Mucosa of descending colon (tissue), 3 donors: ENCODE results near the gene LRP5. TPM values are rescaled to one million over a fixed set of nuclear protein-coding genes. Genes with fewer than 3 reads are reported as not detected.

Source experiments
- ATAC-seq: fragments of 200-7000 bp; cut with Tn5 transposase; one replicate; pipeline ENCODE4 v1.9.1; 2020; ENCODE audit warnings: mild to moderate bottlenecking, moderate library complexity
- DNase-seq, 3 donors: peaks; one replicate each; pipeline ENCODE4 v3.0.0-alpha.2; 2020
- H3K36me3 ChIP-seq: fragments of 200-600 bp; one replicate; pipeline ENCODE4 v1.8.0; 2021; ENCODE audit warnings: low read depth, mild to moderate bottlenecking
- H3K4me1 ChIP-seq: fragments of 200-600 bp; one replicate; pipeline ENCODE4 v1.8.0; 2021; ENCODE audit warnings: low read depth, mild to moderate bottlenecking
- H3K4me3 ChIP-seq: fragments of 200-600 bp; one replicate; pipeline ENCODE4 v1.8.0; 2021; ENCODE audit warnings: mild to moderate bottlenecking
- H3K9me3 ChIP-seq: fragments of 200-600 bp; one replicate; pipeline ENCODE4 v1.8.0; 2021; ENCODE audit warnings: mild to moderate bottlenecking
- intact Hi-C, 2 donors: fragments of 100-400 bp; cut with DNase I in 1 of 2; cut with micrococcal nuclease in 1 of 2; formaldehyde crosslinking; loops; one replicate each; pipeline versions ENCODE4 v1.11.0 to v1.11.1; 2022; cut with DNase I, micrococcal nuclease
- total RNA-seq, 3 donors: library from RNA; stranded (reverse); fragmentation: NEBNext Ultra II Directional in 2 of 3; extraction: Animal tissue kit (Norgen Biotek cat#: 25700) in 2 of 3; gene quantifications; one replicate each; pipeline versions ENCODE4 v1.2.1 to v1.2.4, GENCODE V29; 2021 to 2023
- TF ChIP-seq, protein P1 (sequence below): fragments of 200-600 bp; IDR thresholded peaks from one replicate; pipeline ENCODE4 v1.8.0; 2022; ENCODE audit warnings: antibody characterized with exemption, mild to moderate bottlenecking
- donor health status: DM: no; HTN: no; CAD: no; lungs with moderate emphysema.
- donor health status: DM: no; HTN: no; CAD: no.
- donor health status: DM: no; HTN: yes; CAD: no.

LRP5 gene
- total RNA-seq, 3 donors from 2014 or later, result 83.7 to 113 (median 103) TPM

DNA sequence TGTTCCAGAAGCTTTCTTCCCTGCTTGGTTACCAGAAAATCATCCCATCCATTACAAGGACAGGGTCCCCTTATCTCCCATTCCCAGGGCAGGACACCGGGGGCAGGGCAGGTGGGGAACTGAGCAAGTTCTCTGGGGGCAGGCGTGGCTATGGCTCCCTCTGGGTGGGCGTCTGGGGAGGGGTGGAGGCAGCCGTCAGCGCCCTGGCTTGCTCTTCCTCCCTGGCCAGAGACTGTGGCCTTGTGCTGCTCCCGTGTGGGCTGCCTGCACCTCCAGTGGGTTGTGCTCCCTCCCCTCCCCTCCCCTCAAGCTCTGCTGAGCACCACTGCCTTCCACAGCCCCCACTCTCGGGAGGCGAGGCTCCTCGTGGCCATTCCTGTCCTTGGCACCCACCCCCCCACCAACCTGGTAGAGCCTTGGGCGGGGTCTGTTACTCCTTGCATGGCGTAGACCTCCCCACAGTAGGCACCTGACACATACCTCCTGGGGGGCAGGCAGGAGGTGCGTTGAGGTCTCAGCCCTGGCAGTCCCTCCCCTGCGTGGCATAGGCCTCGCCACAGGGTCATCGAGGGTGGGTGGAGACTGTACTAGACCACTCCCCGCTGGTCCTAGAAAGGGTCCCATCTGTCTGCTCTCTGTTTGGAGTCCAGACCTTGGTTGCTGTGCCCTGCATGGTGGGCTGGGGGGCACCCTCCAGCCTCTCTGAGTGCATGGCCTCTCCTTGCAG is 123.9 kb downstream of the LRP5 start:
- Histone ChIP-seq H3K4me1 (no peaks in the 10 kb centered on the region), H3K9me3 (no peaks in the 10 kb centered on the region), H3K4me3 (no peak overlapping the region), H3K36me3 (peaks cover 7% of the 10 kb centered on the region)
- intact Hi-C loops, result no loop called here
- no peak for ATAC-seq
- TF ChIP-seq, protein P1, sequence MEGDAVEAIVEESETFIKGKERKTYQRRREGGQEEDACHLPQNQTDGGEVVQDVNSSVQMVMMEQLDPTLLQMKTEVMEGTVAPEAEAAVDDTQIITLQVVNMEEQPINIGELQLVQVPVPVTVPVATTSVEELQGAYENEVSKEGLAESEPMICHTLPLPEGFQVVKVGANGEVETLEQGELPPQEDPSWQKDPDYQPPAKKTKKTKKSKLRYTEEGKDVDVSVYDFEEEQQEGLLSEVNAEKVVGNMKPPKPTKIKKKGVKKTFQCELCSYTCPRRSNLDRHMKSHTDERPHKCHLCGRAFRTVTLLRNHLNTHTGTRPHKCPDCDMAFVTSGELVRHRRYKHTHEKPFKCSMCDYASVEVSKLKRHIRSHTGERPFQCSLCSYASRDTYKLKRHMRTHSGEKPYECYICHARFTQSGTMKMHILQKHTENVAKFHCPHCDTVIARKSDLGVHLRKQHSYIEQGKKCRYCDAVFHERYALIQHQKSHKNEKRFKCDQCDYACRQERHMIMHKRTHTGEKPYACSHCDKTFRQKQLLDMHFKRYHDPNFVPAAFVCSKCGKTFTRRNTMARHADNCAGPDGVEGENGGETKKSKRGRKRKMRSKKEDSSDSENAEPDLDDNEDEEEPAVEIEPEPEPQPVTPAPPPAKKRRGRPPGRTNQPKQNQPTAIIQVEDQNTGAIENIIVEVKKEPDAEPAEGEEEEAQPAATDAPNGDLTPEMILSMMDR, result no peak
- DNase-seq, result no peak

DNA sequence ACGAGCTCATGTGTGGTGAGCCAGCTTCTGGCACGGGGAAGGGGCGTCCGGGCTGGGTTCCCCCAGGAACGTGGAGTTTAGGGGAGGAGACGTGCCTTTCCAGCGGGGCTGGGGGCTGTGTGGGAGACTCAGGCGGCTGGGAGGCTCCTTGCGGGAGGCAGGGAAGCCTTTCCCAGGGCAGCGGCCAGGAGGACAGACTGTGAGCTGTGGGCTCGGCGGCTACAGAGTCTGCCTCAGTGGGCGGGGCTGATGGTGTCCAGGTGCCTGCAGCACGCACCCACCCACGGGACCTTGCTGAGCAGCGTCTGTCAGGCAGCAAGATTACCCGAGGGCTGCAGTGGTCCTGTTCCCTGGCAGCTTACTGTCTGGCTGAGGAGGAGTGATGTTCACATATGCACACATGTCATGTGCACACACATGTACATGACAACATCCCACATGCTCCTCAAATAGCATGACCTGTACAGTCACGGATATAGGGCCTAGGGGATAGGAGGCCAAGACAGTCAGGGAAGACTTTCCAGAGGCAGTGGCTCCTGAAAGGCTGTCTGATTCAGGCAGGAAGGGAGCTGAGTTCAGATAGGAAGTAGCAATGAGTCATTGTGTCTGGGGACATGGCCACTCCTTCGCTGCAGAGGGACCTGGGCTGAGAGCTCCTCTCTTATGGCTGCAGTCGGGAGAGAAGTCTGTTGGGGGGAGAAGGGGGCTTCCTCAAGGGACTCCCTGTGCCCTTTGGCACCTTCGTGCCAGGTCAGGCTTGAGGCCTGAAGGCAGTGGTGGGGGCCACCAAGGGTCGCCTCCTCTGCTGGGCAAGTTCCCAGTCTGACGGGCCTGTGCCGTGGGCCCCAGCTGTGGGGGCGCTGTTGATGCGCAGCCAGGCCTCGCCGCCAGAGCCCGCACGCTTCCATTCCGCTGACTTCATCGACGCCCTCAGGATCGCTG is 124.9 kb downstream of the LRP5 start:
- intact Hi-C loops, result no loop called here
- no peaks in the 10 kb centered on the region for H3K4me1 ChIP-seq
- no peak for DNase-seq
- peak; percentile 60 for ATAC-seq
- TF ChIP-seq, protein P1, result no peak
- peaks cover 8% of the 10 kb centered on the region for H3K36me3 ChIP-seq
- H3K4me3 ChIP-seq, result no peak overlapping the region
- H3K9me3 ChIP-seq, result no peaks in the 10 kb centered on the region

DNA sequence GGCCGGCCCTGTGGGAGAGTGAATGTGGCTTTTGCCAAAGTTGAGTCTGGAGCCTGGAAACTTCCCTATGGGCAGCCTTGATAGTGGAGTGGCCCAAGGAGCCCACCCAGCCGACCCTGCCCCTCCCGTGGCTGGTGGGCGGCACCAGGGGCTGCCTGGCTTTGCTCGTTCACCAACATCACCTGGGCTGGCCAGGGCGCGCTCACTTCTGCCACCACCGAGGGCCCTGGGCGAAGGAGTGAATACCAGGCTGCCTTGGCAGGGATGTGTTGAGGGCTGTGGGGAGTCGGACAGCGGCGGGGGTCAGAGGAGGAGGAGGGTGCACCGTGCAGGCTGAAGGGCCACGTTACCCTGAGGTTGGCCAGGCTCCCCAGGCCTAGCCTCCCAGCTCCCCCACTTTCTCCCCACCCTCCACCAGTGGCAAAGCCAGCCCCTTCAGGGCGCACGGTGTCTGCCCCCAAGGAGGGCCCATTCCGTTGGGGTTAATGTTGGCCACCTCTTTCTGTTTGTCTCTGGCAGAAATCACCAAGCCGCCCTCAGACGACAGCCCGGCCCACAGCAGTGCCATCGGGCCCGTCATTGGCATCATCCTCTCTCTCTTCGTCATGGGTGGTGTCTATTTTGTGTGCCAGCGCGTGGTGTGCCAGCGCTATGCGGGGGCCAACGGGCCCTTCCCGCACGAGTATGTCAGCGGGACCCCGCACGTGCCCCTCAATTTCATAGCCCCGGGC is 125.7 kb downstream of the LRP5 start:
- H3K9me3 ChIP-seq, result no peaks in the 10 kb centered on the region
- DNase-seq (no peak), ATAC-seq (no peak)
- intact Hi-C loops, result no loop called here
- peaks cover 8% of the 10 kb centered on the region for H3K36me3 ChIP-seq
- no peaks in the 10 kb centered on the region for H3K4me1 ChIP-seq
- TF ChIP-seq, protein P1, result no peak
- no peak overlapping the region for H3K4me3 ChIP-seq

DNA sequence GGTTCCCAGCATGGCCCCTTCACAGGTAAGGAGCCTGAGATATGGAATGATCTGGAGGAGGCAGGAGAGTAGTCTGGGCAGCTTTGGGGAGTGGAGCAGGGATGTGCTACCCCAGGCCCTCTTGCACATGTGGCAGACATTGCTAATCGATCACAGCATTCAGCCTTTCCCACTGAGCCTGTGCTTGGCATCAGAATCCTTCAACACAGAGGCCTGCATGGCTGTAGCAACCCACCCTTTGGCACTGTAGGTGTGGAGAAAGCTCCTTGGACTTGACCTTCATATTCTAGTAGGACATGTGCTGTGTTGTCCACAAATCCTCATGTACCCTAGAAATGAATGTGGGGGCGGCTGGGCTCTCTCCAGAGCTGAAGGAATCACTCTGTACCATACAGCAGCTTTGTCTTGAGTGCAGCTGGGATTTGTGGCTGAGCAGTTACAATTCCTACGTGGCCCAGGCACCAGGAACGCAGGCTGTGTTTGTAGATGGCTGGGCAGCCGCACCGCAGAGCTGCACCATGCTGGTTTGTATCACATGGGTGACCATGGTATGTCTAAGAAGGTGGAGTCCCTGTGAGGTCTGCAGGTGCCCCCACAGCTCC is 126.4 kb downstream of the LRP5 start:
- Histone ChIP-seq H3K9me3 (no peaks in the 10 kb centered on the region), H3K36me3 (peaks cover 8% of the 10 kb centered on the region), H3K4me3 (no peak overlapping the region), H3K4me1 (no peaks in the 10 kb centered on the region)
- ATAC-seq (no peak), DNase-seq (no peak)
- intact Hi-C loops, result no loop called here
- TF ChIP-seq, protein P1, result no peak
